ENCODE data around the gene BRSK2.

DNA sequence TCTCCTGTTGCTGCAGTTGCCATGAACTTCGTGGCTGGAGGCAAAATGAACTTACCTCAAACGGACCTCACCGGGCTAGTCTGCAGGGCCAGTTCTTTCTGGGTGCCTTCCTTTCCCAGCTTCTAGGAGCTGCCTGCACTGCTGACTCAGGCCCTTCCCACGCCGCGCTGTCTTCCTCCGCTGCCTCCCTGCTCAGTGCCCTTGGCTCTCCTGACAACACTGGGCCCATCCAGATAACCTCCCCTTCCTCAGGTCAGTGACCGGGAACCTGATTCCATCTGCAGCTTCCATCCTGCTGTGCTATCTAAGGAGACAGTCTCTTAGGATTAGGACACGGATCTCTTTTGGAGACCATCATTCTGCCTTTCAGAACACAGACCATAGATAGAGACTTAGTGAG lies 77.5 kb downstream of the BRSK2 start:
- TF ChIP-seq, protein P1, sequence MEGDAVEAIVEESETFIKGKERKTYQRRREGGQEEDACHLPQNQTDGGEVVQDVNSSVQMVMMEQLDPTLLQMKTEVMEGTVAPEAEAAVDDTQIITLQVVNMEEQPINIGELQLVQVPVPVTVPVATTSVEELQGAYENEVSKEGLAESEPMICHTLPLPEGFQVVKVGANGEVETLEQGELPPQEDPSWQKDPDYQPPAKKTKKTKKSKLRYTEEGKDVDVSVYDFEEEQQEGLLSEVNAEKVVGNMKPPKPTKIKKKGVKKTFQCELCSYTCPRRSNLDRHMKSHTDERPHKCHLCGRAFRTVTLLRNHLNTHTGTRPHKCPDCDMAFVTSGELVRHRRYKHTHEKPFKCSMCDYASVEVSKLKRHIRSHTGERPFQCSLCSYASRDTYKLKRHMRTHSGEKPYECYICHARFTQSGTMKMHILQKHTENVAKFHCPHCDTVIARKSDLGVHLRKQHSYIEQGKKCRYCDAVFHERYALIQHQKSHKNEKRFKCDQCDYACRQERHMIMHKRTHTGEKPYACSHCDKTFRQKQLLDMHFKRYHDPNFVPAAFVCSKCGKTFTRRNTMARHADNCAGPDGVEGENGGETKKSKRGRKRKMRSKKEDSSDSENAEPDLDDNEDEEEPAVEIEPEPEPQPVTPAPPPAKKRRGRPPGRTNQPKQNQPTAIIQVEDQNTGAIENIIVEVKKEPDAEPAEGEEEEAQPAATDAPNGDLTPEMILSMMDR (IDR thresholded peaks at IDR 0.05), result no peak
- TF ChIP-seq POLR2A (IDR thresholded peaks at IDR 0.05) (no peak), POLR2AphosphoS5 (IDR thresholded peaks at IDR 0.05) (no peak)

All from breast epithelium (tissue), 3 donors.